ENCODE results near the gene PIP.
"Not testable (repeated sequence)": the region's sequence is repeated elsewhere in the genome, so short reads cannot be mapped to it uniquely, and the experiment has no call there.

The PIP gene

GRCh38 chr7:143131781-143132180, at the start of gene PIP:
TSS of gene PIP (plus strand) at chr7:143132077. CDS start at chr7:143132117, 40 bp downstream.
- DNase-seq, result no peak

- no peak for DNase-seq
Measured at GRCh38 chr7:143085109-143085508, 46.8 kb upstream of the PIP start.

GRCh38 chr7:143085610-143086009, 46.3 kb upstream of the PIP start:
- DNase-seq, result not testable (repeated sequence)

GRCh38 chr7:143088549-143089231, 43.2 kb upstream of the PIP start:
- not testable (repeated sequence) for DNase-seq

DNA sequence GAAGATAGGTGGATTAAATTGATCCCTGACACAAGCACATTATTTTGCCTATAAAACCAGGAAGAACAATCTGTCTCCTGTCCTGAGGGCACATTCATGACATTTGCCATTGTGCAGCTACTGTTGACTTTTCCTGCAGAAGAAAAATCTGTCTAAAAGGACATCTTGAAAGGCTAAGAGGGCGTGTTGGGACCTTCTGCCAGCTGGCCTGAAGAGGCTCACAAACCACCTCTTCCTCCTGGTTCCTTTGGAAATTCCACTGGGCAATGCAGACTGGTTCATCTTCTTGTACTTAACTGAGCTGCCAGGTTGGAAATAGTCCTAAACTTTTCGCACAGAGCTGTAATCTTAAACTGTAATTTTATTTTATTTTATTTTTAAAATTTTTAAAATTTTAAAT, 35.7 kb upstream of the PIP start:
- DNase-seq, result no peak

- not testable (repeated sequence) for DNase-seq
Measured at GRCh38 chr7:143099579-143099978, 32.3 kb upstream of the PIP start.

- no peak for DNase-seq
Measured at GRCh38 chr7:143104759-143105158, 27.1 kb upstream of the PIP start.

DNA sequence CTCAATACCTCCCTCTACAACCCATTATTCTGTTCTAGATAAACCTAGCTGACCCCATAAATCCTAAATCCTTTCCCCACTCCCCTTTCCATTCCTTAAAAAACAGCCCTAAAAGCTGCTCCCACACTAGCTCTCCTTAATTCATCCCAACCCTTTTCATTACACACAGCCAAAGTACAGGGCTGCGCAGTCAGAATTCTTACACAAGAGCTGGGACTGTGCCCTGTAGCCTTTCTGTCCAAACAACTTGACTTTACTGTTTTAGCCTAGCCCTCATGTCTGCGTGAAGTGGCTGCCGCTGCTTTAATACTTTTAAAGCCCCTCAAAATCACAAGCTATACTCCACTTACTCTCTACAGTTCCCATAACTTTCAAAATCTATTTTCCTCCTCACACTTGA, 23.9 kb upstream of the PIP start:
- not testable (repeated sequence) for DNase-seq

DNA sequence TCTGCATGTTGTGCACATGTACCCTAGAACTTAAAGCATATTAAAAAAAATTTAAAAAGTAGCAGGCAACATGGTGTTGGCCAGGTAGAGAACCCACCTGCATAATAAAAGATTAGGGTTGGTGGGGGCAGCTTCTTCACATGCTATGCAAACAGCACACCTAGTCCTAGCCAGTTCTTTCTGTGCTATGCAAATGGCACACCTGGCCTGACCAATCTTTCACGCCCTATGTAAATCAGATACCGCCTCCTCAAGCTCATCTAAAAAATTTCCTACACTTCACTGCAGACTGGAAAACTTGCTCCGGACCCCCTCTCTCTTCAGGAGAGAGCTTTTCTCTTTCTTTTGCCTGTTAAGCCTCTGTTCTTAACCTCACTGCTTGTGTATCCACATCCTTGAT, 14.5 kb upstream of the PIP start:
- no peak for DNase-seq

- no peak for DNase-seq
Measured at GRCh38 chr7:143120691-143121405, 11.0 kb upstream of the PIP start.

GRCh38 chr7:143123326-143123725, 8.6 kb upstream of the PIP start:
- DNase-seq, result not testable (repeated sequence)

GRCh38 chr7:143126146-143126545, 5.7 kb upstream of the PIP start:
- no peak for DNase-seq

- no peak for DNase-seq
Measured at GRCh38 chr7:143129051-143129450, 2.8 kb upstream of the PIP start.

DNA sequence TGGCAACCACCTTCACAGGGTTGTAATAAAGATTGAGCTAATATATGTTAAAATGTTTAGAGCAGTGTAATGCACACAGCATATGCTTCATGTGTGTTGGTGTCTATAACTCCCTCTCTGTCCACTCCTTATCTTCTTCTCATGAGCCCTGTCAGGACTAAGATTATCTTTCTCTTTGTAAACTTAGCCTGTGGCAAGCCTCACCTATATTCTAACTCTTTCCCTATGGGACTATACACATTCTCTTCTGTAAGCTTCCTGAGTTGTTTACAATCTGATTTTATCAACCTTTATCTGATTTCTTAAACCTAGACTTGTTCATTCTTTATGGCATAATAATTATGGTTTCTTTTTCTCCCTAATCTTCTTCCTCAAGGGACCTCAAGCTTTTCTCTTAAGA, 2.4 kb upstream of the PIP start:
- DNase-seq, result no peak

DNA sequence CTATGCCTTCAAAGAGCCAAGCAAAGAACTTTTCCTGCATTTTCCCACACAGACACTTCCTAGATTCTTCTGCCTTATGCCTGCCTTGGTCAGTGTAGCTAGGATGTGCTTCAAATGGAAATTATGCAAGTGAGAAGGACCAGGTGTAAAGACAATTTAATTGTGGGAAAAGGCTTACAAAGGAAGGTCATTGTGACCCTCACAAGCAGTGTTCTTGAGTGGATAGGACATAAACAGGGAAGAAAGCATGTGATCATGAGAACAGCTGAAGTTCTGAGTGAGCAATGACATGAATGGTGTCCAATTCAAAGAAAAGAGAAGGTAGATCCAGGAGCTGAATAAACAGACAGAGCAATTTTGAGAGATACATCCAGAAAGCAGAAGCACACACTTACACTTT, 1.3 kb upstream of the PIP start:
- DNase-seq, result no peak

GRCh38 chr7:143147070-143147469, 15.2 kb downstream of the PIP start:
- no peak for DNase-seq

GRCh38 chr7:143148050-143148449, 16.2 kb downstream of the PIP start:
- DNase-seq, result no peak

- DNase-seq, result no peak
Measured at GRCh38 chr7:143148651-143149050, 16.8 kb downstream of the PIP start.

GRCh38 chr7:143150696-143151095, 18.8 kb downstream of the PIP start:
- DNase-seq, result not testable (repeated sequence)

GRCh38 chr7:143158617-143159016, 26.7 kb downstream of the PIP start:
- not testable (repeated sequence) for DNase-seq

- DNase-seq, result no peak
Measured at GRCh38 chr7:143171697-143172096, 39.8 kb downstream of the PIP start.

GRCh38 chr7:143172354-143172753, 40.5 kb downstream of the PIP start:
- DNase-seq, result peak; percentile 14

DNA sequence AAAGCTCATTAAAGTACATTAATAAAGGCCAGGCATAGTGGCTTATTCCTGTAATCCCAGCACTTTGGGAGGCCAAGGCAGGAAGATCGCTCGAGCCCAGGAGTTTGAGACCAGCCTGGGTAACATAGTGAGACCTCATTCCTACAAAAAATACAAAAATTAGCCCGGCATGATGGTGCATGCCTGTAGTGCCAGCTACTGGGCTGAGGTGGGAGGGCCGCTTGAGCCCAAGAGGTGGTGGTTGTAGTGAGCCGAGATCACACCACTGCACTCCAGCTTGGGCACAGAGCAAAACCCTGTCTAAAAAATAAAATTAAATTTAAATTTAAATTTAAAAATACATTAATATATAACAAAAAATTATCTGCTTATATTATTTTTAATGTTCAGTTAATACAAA, 44.3 kb downstream of the PIP start:
- DNase-seq, result no peak

GRCh38 chr7:143177374-143178119, 45.7 kb downstream of the PIP start:
- no peak for DNase-seq

Measured in NCI-H774 (cell line).